Endodermal cell (in vitro differentiated cells): ENCODE measurements around the gene NFATC2. TPM values are rescaled to one million over a fixed set of nuclear protein-coding genes. Genes with fewer than 3 reads are reported as not detected.

Experiments used
- DNase-seq: peaks from one replicate; pipeline ENCODE4 v3.0.0-alpha.2; 2017
- H3K27ac ChIP-seq: 2 replicates; pipeline ENCODE4 v1.5.1; 2013; ENCODE audit warnings: mild to moderate bottlenecking, low read depth, low read length, moderate library complexity
- H3K27me3 ChIP-seq: 2 replicates; pipeline ENCODE4 v1.6.1; 2013; ENCODE audit warnings: mild to moderate bottlenecking, low read length, moderate library complexity; ENCODE audit not compliant: insufficient read depth, control insufficient read depth, poor library complexity, severe bottlenecking
- H3K36me3 ChIP-seq: 2 replicates; pipeline ENCODE4 v1.7.0; 2013; ENCODE audit warnings: mild to moderate bottlenecking, low read length, moderate library complexity; ENCODE audit not compliant: control insufficient read depth, insufficient read depth
- H3K4me1 ChIP-seq: one replicate; pipeline ENCODE4 v1.7.0; 2013; ENCODE audit warnings: low read length; ENCODE audit not compliant: control insufficient read depth, insufficient read depth
- H3K4me3 ChIP-seq: 2 replicates; pipeline ENCODE4 v1.5.1; 2013; ENCODE audit warnings: mild to moderate bottlenecking, low read length, moderate library complexity
- H3K9ac ChIP-seq: 2 replicates; pipeline ENCODE4 v1.6.1; 2013; ENCODE audit warnings: mild to moderate bottlenecking, low read length, moderate library complexity; ENCODE audit not compliant: poor library complexity, severe bottlenecking; ENCODE audit errors: extremely low read depth
- H3K9me3 ChIP-seq: 2 replicates; pipeline ENCODE4 v1.6.1; 2013; ENCODE audit warnings: mild to moderate bottlenecking, low read length, moderate library complexity; ENCODE audit not compliant: control insufficient read depth
- H3K27ac Mint-ChIP-seq: 2 replicates; pipeline ENCODE4 v1.8.0; 2020; ENCODE audit warnings: mixed read lengths
- H3K27me3 Mint-ChIP-seq: 2 replicates; pipeline ENCODE4 v1.8.0; 2021; ENCODE audit warnings: mild to moderate bottlenecking, mixed read lengths; ENCODE audit not compliant: insufficient read depth
- H3K36me3 Mint-ChIP-seq: 2 replicates; pipeline ENCODE4 v1.8.0; 2020; ENCODE audit warnings: low read depth, mixed read lengths
- H3K4me1 Mint-ChIP-seq: 2 replicates; pipeline ENCODE4 v1.8.0; 2020; ENCODE audit warnings: mixed read lengths
- H3K4me3 Mint-ChIP-seq: 2 replicates; pipeline ENCODE4 v1.8.0; 2020; ENCODE audit warnings: mild to moderate bottlenecking, moderate library complexity, mixed read lengths
- H3K9me3 Mint-ChIP-seq: 2 replicates; pipeline ENCODE4 v1.8.0; 2020; ENCODE audit warnings: mild to moderate bottlenecking, mixed read lengths
- WGBS, 2 experiments: methylation state at CpG; one replicate each; pipeline versions ENCODE4 v1.1.5 to v1.1.7; 2013; ENCODE audit warnings: missing lambda C conversion rate in 2 of 2, mixed read lengths in 1 of 2; ENCODE audit not compliant: insufficient coverage in 1 of 2, insufficient read length in 1 of 2; 5-methylcytosine and 5-hydroxymethylcytosine counted together
- total RNA-seq, 2 donors: library from RNA; stranded (reverse); fragmentation: NEBNext Ultra II Directional in 1 of 2; extraction: Animal tissue kit (Norgen Biotek cat#: 25700) in 1 of 2; gene quantifications; 2 replicates in 1 of 2; 3 replicates in 1 of 2; pipeline ENCODE4 v1.2.1, GENCODE V29; 2021
- TF ChIP-seq, protein P1 (sequence below): fragments of 200-600 bp; sonication (generic); conservative IDR thresholded peaks from 2 replicates; pipeline ENCODE4 v1.5.0; 2021; ENCODE audit warnings: antibody characterized with exemption, mild to moderate bottlenecking

The NFATC2 gene
- total RNA-seq, 2 donors from 2014 or later = 1.5 to 2.1 TPM

DNA sequence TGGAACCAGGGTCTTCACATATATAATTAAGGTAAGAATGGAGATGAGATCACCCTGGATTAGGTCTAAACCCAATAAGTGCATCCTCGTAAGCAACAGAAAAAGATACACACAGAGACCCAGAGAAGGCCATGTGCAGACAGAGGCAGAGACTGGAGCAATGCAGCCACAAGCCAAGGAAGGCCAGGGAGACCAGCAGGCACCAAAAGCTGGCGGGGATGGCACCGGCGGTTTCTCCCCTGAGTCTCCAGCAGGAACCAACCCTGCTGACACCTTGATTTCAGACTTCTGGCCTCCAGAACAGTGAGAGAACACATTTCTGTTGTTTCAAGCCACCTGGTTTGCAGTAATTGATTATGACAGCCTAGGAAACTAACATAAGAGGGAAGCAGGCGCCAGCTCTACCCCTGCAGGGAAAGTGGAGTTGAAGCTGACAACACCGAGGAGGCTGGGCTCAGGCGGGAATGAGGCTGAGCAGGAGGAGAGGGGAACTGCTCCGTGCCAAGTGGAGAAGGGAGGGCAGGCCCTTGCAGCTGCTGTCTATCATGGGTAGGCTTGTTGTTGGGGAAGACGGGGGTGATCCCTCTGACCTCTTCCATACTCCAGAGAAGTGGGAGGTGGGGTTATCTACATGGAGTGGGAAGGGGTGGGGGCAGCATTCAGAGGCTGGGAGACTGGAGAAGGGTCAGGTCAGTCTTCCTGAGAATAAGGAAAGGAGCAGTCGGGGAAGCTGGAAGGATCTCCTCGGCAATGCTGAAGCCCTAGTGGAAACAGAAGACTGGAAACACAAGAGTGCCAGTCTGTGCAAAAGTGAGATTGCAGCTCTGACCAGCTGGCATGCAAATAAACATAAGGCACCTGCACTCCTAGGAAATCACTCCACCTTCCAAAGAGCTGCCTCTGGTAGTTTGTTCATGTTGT lies 72.7 kb downstream of the NFATC2 start:
- no peaks in the 10 kb centered on the region for H3K27me3 ChIP-seq
- no peaks in the 10 kb centered on the region for H3K9me3 Mint-ChIP-seq
- no peak overlapping the region for H3K27ac ChIP-seq
- peaks cover 1% of the 10 kb centered on the region for H3K27me3 Mint-ChIP-seq
- TF ChIP-seq, protein P1, sequence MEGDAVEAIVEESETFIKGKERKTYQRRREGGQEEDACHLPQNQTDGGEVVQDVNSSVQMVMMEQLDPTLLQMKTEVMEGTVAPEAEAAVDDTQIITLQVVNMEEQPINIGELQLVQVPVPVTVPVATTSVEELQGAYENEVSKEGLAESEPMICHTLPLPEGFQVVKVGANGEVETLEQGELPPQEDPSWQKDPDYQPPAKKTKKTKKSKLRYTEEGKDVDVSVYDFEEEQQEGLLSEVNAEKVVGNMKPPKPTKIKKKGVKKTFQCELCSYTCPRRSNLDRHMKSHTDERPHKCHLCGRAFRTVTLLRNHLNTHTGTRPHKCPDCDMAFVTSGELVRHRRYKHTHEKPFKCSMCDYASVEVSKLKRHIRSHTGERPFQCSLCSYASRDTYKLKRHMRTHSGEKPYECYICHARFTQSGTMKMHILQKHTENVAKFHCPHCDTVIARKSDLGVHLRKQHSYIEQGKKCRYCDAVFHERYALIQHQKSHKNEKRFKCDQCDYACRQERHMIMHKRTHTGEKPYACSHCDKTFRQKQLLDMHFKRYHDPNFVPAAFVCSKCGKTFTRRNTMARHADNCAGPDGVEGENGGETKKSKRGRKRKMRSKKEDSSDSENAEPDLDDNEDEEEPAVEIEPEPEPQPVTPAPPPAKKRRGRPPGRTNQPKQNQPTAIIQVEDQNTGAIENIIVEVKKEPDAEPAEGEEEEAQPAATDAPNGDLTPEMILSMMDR = no peak
- no peak overlapping the region for H3K4me3 ChIP-seq
- H3K27ac Mint-ChIP-seq = no peak overlapping the region
- 82 to 84% methylated on average over 5 to 11 of the region's 11 CpGs for WGBS, 2 experiments
- no peak overlapping the region for H3K9ac ChIP-seq
- no peak for DNase-seq
- H3K4me1 ChIP-seq = no peaks in the 10 kb centered on the region
- H3K36me3 ChIP-seq = no peaks in the 10 kb centered on the region
- no peak overlapping the region for H3K4me3 Mint-ChIP-seq
- H3K9me3 ChIP-seq = no peaks in the 10 kb centered on the region
- peaks cover 10% of the 10 kb centered on the region for H3K4me1 Mint-ChIP-seq
- no peaks in the 10 kb centered on the region for H3K36me3 Mint-ChIP-seq

DNA sequence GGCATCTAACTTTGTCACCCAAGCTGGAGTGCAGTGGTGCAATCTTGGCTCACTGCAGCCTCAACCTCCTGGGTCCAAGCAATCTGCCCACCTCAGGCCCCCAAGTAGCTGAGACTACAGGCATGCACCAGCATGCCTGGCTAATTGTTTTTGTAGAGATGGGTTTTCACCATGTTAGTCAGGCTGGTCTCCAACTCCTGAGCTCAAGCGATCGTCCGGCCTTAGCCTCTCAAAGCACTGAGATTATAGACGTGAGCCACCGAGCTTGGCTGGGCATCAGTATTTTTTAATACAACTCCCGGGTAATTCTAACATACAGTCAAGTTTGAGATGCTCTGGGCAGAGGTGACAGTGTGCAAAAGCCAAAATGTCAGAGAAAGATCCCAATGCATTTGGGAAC lies 73.5 kb downstream of the NFATC2 start:
- WGBS, 2 experiments = 96 to 97% methylated on average over 6 of the region's 6 CpGs

DNA sequence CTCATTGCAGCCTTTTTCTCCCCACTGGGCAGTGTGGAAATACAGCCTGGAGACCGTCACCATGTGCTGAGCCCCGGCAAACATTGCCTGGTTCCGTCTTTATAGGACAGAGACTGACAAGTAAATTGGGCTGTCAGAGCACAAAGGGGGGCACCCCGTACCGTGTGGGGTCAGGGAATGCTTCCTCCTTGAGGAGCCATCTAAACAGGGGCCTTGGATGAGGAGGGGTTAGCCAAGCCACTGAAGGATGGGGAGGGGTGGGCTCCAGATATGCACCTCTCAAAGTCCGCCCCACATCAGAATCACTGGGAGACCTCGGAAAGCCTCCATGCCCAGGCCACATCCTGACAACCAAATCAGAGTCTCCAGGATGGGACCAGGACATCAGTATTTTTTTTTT lies 73.9 kb downstream of the NFATC2 start:
- H3K27ac Mint-ChIP-seq = no peak overlapping the region
- TF ChIP-seq, protein P1 = no peak
- no peaks in the 10 kb centered on the region for H3K9me3 Mint-ChIP-seq
- Histone ChIP-seq H3K9me3 (no peaks in the 10 kb centered on the region), H3K4me3 (no peak overlapping the region), H3K27me3 (no peaks in the 10 kb centered on the region), H3K36me3 (no peaks in the 10 kb centered on the region), H3K9ac (no peak overlapping the region), H3K4me1 (no peaks in the 10 kb centered on the region), H3K27ac (no peak overlapping the region)
- H3K27me3 Mint-ChIP-seq = peaks cover 1% of the 10 kb centered on the region
- H3K4me3 Mint-ChIP-seq = no peak overlapping the region
- H3K36me3 Mint-ChIP-seq = no peaks in the 10 kb centered on the region
- peaks cover 15% of the 10 kb centered on the region for H3K4me1 Mint-ChIP-seq
- DNase-seq = no peak
- WGBS, 2 experiments = 89 to 97% methylated on average over 5 to 7 of the region's 7 CpGs

More for the DNA sequence above, 73.5 kb downstream of the NFATC2 start:
- Mint-ChIP-seq H3K36me3 (no peaks in the 10 kb centered on the region), H3K9me3 (no peaks in the 10 kb centered on the region), H3K27ac (no peak overlapping the region), H3K4me3 (no peak overlapping the region), H3K27me3 (peaks cover 1% of the 10 kb centered on the region), H3K4me1 (peaks cover 11% of the 10 kb centered on the region)
- H3K27me3 ChIP-seq = no peaks in the 10 kb centered on the region
- no peak overlapping the region for H3K9ac ChIP-seq
- no peaks in the 10 kb centered on the region for H3K4me1 ChIP-seq
- no peak overlapping the region for H3K27ac ChIP-seq
- DNase-seq = no peak
- TF ChIP-seq, protein P1 = no peak
- H3K4me3 ChIP-seq = no peak overlapping the region
- H3K36me3 ChIP-seq = no peaks in the 10 kb centered on the region
- no peaks in the 10 kb centered on the region for H3K9me3 ChIP-seq
